GM11168 (cell line): ENCODE results near the gene SPACA4.
"Not testable (repeated sequence)": the region's sequence is repeated elsewhere in the genome, so short reads cannot be mapped to it uniquely, and the experiment has no call there.

Source experiments
- in situ Hi-C: fragments of 300-500 bp; cut with MboI; formaldehyde crosslinking; loops from one replicate; pipeline ENCODE4 v1.12.0; 2022; ENCODE audit warnings: low sequenced_read_pairs; ENCODE audit not compliant: unreplicated experiment

The SPACA4 gene, protein sequence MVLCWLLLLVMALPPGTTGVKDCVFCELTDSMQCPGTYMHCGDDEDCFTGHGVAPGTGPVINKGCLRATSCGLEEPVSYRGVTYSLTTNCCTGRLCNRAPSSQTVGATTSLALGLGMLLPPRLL

DNA sequence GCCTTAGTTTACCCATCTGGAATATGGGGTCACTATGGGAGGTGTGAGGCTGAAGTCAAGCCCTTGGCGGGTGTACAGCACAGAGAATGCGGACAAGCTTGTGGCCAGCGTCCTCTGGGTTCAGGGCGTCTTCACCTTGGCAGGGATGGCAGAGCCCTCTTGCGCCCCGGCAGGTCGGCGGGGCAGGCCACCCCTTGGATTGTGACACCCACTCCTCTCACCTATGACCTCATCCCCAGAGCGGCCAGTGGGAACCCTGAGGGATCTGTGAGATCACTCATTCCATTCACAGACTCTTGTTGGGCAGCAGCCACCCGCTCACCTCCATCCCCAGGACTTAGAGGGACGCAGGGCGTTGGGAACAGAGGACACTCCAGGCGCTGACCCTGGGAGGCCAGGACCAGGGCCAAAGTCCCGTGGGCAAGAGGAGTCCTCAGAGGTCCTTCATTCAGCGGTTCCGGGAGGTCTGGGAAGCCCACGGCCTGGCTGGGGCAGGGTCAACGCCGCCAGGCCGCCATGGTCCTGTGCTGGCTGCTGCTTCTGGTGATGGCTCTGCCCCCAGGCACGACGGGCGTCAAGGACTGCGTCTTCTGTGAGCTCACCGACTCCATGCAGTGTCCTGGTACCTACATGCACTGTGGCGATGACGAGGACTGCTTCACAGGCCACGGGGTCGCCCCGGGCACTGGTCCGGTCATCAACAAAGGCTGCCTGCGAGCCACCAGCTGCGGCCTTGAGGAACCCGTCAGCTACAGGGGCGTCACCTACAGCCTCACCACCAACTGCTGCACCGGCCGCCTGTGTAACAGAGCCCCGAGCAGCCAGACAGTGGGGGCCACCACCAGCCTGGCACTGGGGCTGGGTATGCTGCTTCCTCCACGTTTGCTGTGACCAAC, at the start of gene SPACA4:
Gene SPACA4 (plus strand): TSS at position 280 of the 896 bp plus-strand sequence. CDS start 237 bp downstream, at position 517.
- in situ Hi-C loops: no loop called here

DNA sequence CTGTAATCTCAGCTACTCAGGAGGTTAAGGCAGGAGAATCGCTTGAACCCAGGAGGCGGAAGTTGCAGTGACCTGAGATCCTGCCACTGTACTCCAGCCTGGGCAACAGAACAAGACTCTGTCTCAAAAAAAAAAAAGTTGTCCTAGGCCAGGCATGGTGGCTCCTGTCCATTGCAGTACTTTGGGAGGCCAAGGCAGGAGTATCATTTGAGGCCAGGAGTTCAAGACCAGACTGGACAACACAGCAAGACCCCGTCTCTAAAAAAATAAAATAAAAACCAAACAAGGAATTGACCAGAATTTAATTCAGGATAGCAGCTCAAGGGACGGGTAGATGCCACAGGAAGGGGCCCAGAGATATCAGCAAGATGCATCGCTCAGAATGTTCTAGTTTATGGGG, 49.7 kb upstream of the SPACA4 start:
- in situ Hi-C loops: no loop called here

DNA sequence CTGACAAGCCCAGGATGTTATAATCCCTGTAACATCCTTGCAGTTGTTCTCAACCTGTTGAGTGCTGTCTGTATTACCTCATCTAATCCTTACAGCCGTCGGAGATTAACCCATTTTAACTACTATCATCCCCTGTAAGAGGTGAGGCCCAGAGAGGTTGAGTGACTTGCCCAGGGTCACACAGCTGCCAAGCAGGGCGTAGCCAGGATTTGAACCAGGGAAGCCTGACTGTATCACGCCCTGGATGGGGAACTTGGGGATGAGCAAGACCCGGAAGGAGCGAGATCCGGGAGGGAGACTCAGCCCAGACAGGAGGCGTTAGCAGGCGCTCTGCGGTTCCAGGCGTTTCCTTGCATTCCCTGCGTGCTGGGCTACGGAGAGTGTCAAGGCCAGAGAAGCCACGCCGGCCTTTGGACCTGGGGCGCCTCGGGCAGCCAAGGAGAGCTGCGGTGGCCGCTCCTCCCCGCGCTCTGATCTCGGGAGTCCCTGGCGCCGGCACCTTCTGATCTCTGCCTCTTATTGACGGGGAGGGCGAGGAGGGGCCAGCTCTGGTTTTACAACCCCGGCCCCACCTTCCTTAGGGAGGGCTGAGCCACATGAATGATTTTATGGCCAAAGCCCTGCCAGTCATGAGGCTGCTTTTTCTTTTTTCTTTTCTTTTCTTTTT, 48.4 kb upstream of the SPACA4 start:
- in situ Hi-C loops: no loop called here

DNA sequence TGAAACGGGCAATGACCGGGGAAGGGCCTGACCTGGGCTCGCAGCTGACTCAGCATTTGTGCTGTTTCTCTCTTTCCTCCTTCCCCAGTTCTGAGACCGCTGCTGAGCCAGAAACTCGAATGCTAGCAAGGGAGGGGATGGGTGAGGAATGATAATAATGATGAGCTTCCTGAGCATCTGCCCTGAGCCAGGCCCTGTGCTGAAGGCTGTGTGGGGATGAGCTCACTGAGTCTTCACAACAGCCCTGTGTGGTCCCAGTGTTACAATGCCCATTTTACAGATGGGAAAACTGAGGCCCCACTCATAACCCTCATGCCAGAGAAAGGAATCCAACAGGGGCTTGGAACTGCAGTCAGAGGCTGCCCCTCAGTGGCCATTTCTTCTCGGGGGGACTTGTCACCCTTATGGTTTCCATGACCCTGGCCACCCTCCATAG, 46.4 kb upstream of the SPACA4 start:
- in situ Hi-C loops: no loop called here

DNA sequence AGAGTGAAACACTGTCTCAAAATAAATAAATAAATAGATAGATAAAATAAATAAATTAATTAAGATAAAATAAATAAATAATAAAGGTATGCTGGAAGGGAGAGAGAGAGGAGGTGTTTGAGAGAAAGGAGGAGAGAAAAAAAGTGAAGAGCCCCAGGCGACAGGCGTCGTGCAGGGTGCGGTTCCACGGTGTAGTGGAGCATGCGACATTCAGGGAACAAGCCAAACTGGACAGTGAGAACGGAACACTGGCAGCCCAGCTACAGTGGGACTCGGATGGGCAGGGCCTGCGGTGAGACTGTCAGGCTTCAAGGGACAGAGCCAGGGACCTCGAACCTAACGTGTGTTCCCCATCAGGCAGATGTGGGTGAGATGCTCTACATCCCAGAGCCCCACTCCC, 45.1 kb upstream of the SPACA4 start:
- in situ Hi-C loops: no loop called here

DNA sequence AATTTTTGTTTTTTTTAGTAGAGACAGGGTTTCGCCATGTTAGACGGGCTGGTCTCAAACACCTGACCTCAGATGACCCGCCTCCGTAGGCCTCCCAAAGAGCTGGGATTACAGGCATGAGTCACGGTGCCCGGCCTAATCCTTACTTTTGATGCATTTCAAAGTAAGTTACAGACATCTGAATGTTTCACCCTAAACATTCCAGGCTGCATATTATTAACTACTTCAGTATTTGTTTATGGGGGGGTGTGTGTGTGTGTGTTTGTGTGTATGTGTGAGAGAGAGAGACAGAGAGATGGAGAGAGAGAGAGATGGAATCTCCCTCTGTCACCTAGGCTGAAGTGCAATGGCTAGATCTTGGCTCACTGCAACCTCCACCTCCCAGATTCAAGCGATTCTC, 41.5 kb upstream of the SPACA4 start:
- in situ Hi-C loops: no loop called here

DNA sequence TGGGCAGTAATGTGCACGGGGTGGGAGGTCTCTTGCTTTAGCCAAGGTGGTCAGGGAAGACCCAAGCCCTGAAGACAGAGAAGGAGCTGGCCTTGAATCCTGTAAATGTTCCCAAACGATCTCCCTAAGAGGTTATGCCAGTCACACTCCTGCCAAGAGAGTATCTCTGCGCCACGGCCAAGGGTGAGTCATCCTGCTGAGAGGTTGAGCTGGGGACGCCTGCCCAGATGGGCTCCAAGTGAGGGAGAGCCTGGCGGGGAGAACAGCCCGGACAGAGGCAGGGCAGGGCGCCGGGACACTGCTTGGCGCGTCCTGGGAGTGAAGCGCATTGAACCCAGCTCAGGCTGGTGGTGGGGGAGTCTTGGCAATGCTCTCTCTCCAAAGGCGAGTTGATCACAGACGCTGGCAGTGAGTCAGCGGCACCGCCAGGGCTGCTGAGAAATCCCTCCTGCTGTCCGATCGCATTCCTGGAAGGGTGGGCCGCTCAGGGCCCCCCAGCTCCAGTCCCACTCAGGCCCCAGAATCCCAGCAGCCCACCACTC, 38.1 kb upstream of the SPACA4 start:
- in situ Hi-C loops: no loop called here

DNA sequence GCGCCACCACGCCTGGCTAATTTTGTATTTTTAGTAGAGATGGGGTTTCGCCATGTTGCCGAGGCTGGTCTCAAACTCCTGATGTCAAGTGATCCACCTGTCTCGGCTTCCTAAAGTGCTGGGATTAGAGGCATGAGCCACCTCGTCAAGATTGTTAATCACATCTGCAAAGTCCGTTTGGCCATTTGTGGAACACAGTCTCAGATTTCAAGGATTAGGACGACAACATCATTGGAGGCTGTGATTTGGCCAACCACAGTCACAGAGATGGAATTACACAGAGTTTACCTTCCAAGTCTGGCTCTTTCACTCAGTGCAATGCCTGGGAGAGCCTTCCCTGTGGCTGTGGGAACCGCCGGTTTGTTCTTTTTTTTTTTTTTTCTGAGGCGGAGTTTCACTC, 36.7 kb upstream of the SPACA4 start:
- in situ Hi-C loops: no loop called here

DNA sequence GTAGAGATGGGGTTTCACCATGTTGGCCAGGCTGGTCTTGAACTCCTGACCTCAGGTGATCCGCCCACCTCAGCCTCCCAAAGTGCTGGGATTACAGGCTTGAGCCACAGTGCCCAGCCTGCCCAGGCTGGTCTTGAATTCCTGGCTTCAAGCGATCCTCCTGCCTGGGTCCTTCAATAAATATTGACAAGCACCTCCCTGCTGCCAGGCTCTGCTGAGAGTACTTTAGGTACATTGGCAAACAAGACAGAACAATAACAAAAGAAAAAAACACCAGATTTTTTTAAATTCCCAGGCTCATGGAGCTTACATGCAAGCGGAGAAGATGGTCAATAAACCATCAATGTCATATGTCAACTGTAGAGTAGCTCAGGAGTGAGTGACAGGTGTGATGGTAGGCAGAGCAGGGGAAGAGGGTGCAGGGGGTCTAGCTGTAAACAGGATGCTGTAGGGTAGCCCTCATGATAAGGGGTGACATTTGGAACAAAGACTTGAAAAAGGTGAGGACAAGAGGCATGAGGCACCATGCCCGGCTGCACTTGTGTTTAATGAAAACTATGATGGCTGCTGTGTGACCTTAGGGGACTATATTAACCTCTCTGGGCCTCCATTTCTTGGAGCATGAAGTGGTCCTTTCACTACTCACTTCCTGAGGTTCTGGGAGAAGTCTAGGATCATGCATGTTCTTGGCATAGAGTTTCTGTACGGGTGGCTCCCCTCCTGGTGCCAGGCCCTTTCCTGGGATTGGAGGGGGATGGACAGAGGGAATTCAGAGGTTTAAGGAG, 35.0 kb upstream of the SPACA4 start:
- in situ Hi-C loops: no loop called here

DNA sequence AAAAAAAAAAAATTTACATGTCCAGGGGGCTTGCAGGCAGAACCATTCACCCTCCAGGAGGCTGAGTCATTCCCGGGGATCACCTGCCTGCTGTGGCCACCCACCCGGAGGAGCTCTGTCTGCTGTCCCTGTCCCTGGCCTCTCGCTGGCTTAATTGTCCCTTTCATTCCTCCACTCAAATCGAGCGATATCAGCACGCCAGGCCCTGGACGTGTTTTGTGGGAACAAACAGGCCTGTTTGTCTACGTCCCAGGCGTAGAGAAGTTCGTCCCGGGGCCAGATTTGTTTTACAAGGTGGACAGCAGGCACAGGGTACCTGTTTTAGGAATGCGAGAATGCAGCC, 33.4 kb upstream of the SPACA4 start:
- in situ Hi-C loops: no loop called here

DNA sequence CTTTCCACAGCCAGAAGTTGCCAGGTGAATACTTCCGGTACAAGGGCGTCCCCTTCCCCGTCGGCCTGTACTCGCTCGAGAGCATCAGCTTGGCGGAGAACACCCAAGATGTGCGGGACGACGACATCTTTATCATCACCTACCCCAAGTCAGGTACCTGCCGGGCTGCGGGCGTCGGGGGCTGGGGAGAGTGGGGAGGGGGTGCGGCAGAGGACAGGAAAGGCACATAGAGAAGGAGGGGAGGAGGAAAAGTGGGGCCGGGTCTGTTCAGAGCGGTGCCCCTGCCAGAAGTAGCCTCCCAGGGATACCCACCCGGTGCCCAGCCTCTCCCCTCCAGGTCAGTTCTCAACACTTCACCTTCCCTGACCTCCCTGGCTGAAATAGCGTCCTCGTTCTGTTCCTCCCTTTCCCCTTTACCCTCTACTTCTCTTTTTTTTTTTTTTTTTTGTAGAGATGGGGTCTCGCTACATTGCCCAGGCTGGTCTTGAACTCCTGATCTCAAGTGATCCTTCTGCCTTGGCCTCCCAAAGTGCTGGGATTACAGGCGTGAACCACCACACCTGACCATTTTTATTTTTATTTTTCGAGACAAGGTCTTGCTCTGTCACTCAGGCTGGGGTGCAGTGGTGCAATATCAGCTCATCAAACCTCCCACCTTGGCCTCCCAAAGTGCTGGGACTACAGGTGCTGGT, 30.5 kb upstream of the SPACA4 start:
- in situ Hi-C loops: no loop called here

DNA sequence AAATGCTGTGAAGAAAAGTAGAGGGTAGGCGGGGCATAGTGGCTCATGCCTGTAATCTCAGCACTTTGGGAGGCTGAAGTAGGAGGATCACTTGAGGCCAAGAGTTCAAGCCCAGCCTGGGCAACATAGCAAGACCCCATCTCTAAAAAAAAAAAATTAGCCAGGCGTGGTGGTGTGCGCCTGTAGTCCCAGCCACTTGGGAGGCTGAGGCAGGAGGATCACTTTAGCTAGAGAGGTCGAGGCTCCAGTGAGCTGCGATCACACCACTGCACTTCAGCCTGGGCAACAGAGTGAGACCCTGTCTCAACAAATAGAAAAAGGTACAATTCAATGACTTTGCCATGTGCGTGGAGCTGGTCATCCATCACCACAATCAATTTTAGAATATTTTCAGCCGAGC, 28.6 kb upstream of the SPACA4 start:
- in situ Hi-C loops: not testable (repeated sequence)

DNA sequence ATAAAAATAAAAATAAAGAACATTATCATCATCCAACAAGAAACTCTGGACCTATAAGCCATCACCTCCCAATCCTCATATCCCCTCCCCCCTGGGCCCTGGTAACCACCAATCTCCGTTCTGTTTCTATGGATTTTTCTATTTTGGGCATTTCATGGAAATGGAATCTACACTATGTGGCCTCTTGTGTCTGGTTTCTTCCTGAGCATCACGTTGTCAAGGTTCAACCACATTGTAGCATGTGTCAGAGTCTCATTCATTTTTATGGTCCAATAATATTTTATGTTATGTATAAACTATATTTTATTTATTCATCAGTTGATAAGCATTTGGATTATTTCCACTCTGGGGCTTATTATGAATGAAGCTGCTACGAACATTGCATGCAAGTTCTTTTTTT, 27.7 kb upstream of the SPACA4 start:
- in situ Hi-C loops: no loop called here

DNA sequence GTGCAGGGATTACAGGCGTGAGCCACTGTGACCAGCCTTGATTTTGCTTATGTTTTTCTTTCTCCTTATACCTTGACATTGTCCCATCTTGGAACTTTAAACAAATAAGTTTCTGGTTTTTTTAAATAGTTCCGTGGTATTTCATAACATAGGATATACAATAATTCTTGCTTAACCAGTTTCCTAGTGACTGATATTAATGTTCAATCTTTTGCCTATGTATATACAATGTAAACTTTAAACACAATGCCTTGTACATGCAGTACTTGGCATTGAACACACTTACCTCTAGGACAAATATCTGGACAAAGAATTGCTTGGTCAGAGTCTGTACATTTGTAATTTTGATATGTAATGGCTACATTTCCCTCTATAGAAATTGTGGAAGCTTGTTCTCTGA, 24.4 kb upstream of the SPACA4 start:
- in situ Hi-C loops: loop anchor here (10.0 kb wide), 1 partner anchor 77 kb away; no protein-coding TSS in a partner anchor

DNA sequence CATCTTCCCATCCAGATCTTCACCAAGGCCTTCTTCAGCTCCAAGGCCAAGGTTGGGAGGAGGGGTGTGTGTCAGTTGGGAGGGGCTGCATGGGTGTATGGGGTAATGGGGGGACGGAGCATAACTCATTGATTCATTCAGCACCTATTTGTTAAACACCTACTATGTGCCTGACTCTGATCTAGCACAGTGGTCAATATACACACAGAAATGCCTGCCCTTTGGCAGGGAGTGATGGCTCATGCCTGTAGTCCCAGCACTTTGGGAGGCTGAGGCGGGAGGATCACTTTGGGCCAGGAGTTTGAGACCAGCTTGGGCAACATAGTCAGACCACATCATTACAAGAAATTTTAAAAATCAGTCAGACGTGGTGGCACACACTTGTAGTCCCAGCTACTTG, 19.2 kb upstream of the SPACA4 start:
- in situ Hi-C loops: loop anchor here (10.0 kb wide), 1 partner anchor 83 kb away; no protein-coding TSS in a partner anchor

DNA sequence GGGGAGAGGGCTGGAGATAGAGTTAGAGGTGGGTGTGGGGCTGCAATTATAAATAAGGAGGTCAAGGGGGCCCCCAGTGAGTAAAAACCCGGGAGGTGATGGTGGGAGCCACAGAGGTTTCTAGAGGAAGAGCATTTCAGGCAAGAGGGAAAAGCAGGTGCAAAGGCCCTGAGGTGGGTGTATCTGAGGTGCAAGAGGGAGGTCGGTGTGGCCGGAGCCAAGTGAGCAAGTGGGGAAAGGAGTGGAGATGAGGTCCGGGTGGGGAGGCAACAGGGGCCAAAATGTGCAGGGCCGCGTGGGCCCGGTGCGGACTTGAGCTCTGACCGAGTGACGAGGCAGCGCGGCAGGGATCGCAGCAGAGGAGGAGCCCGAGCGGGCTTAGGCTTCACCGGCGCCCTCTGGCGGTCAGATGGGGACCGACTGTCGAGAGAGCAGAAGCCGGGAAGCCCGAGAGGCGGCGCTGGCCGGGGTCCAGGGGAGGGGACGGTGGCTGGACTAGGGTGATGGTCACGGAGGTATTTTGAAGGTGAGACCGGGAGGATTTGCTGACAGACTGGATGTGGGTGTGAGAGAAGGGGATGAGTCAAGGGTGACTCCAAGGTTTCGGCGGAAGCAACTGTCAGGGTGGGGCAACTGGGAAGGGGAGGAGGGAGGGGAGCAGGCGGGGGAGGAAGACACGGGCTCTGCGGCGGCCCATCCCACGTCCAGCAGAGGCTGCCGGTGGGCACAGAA, 17.7 kb upstream of the SPACA4 start:
- in situ Hi-C loops: loop anchor here (10.0 kb wide), 1 partner anchor 84 kb away; no protein-coding TSS in a partner anchor

DNA sequence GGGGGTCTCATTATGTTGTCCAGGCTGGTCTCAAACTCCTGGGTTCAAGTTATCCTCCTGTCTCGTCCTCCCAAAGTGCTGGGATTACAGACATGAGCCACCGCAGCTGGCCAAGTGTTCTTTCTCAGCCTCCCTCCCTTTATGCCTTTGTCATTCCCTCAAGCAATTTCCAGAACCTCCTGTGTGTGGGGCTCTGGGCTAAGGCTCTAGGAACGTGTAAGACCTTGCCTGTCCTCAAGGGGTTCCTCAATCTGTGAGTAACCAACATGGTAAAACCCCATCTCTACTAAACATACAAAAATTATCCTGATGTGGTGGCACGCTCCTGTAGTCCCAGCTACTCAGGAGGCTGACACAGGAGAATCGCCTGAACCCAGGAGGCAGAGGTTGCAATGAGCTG, 15.5 kb upstream of the SPACA4 start:
- in situ Hi-C loops: no loop called here

DNA sequence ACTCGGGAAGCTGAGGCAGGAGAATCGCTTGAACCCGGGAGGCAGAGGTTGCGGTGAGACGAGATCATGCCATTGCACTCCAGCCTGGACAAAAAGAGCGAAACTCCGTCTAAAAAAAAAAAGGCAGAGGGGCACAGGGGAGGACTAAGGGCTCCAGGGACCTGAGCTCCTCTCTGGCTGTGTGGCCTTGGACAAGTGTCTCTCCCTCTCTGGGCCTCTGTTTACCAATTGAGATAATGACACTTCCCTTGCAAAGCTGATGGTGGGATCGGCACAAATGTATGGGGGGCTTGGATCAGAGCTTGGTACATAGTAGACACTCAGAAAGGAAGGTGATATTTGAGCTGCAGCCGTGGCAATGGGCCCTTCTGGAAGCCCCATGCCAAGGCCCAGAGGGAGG, 11.4 kb upstream of the SPACA4 start:
- in situ Hi-C loops: no loop called here

DNA sequence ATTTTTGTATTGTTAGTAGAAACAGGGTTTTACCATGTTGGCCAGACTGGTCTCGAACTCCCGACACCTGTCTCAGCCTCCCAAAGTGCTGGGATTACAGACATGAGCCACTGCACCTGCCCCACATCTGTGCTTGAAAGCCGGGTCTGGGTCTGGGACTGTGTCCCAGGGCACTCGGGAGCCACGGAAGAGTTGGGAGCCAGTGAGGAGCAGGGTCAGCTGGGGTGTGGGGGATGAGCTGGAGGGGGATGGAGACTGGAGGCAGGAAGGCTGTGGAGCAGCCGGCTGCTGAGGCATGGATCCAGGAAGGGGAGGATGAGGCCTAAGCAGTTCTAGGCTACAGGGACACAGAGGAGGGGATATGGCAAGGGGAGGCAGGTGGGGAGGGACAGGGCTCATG, 10.7 kb upstream of the SPACA4 start:
- in situ Hi-C loops: no loop called here
